A549 (cell line): Measurements from ENCODE around the gene TCF4. TPM values are rescaled to one million over a fixed set of nuclear protein-coding genes. Genes with fewer than 3 reads are reported as not detected.
A peak's percentile ranks its signal among the peaks of the same experiment; 100 is the strongest.

Source experiments
- BCL3 ChIP-seq: fragments of >200 bp; sonication (Bioruptor Twin); formaldehyde crosslinking; IDR thresholded peaks from 3 replicates; pipeline ENCODE4 v1.6.1; 2016
- CEBPB ChIP-seq, 2 experiments: fragments of >200 bp in 1 of 2; sonication (Bioruptor Twin) in 1 of 2; formaldehyde crosslinking in 1 of 2; IDR thresholded peaks; 2 replicates each; pipeline ENCODE4 v1.6.1; 2012 to 2016
- CHD2 ChIP-seq: fragments of 150-350 bp; IDR thresholded peaks from 2 replicates; pipeline ENCODE4 v1.6.1; 2014; ENCODE audit warnings: low read length; ENCODE audit not compliant: partially characterized antibody
- CHD4 ChIP-seq: fragments of 200-600 bp; sonication (generic); IDR thresholded peaks from 2 replicates; pipeline ENCODE4 v1.6.1; 2016; ENCODE audit warnings: antibody characterized with exemption, mild to moderate bottlenecking, borderline replicate concordance
- CTCF ChIP-seq: fragments of >200 bp; sonication (Bioruptor Twin); formaldehyde crosslinking; IDR thresholded peaks from 3 replicates; pipeline ENCODE4 v1.5.1; 2016
- EHMT2 ChIP-seq: fragments of 200-600 bp; sonication (generic); IDR thresholded peaks from 2 replicates; pipeline ENCODE4 v1.6.1; 2016; ENCODE audit warnings: antibody characterized with exemption, low read depth, mild to moderate bottlenecking, moderate library complexity
- ELK1 ChIP-seq: fragments of 150-350 bp; IDR thresholded peaks from 2 replicates; pipeline ENCODE4 v1.6.1; 2014; ENCODE audit warnings: low read depth, mild to moderate bottlenecking, low read length
- FOSB ChIP-seq: fragments of 250-450 bp; sonication (Bioruptor Pico); IDR thresholded peaks from 2 replicates; pipeline ENCODE4 v1.5.0; 2020; ENCODE audit warnings: mild to moderate bottlenecking, moderate library complexity
- FOXS1 ChIP-seq: fragments of 250-450 bp; sonication (Bioruptor Pico); IDR thresholded peaks from 2 replicates; pipeline ENCODE4 v1.5.0; 2020; ENCODE audit warnings: mild to moderate bottlenecking, moderate library complexity
- GATA3 ChIP-seq: IDR thresholded peaks from 2 replicates; pipeline ENCODE4 v1.6.1; 2012; ENCODE audit warnings: borderline replicate concordance
- HDAC2 ChIP-seq: fragments of 200-600 bp; sonication (generic); IDR thresholded peaks from 2 replicates; pipeline ENCODE4 v1.6.1; 2016
- HES2 ChIP-seq: fragments of >200 bp; sonication (Bioruptor Twin); formaldehyde crosslinking; IDR thresholded peaks from 2 replicates; pipeline ENCODE4 v1.6.1; 2016
- HOXA7 ChIP-seq: fragments of 250-450 bp; sonication (Bioruptor Pico); IDR thresholded peaks from 2 replicates; pipeline ENCODE4 v1.5.0; 2020; ENCODE audit warnings: mild to moderate bottlenecking, moderate library complexity
- HOXB5 ChIP-seq: fragments of 250-450 bp; sonication (Bioruptor Pico); IDR thresholded peaks from 2 replicates; pipeline ENCODE4 v1.5.0; 2020; ENCODE audit warnings: mild to moderate bottlenecking, moderate library complexity
- JUN ChIP-seq, 2 experiments: fragments of >200 bp; sonication (Bioruptor Twin); formaldehyde crosslinking; IDR thresholded peaks; 2 replicates in 1 of 2; 3 replicates in 1 of 2; pipeline ENCODE4 v1.6.1; 2016 to 2017
- JUNB ChIP-seq: fragments of >200 bp; sonication (Bioruptor Twin); formaldehyde crosslinking; IDR thresholded peaks from 2 replicates; pipeline ENCODE4 v1.6.1; 2016
- KDM1A ChIP-seq: fragments of 200-600 bp; sonication (generic); IDR thresholded peaks from 2 replicates; pipeline ENCODE4 v1.6.1; 2016; ENCODE audit warnings: low read depth, mild to moderate bottlenecking
- MAFK ChIP-seq: fragments of 450-650 bp; IDR thresholded peaks from 2 replicates; pipeline ENCODE4 v1.6.1; 2014; ENCODE audit not compliant: partially characterized antibody
- MAX ChIP-seq: IDR thresholded peaks from 2 replicates; pipeline ENCODE4 v1.6.1; 2012
- MAZ ChIP-seq: fragments of 150-350 bp; IDR thresholded peaks from 2 replicates; pipeline ENCODE4 v1.6.1; 2014; ENCODE audit warnings: antibody characterized with exemption, low read depth, low read length, borderline replicate concordance
- NFE2L2 ChIP-seq: fragments of 150-350 bp; conservative IDR thresholded peaks from 2 replicates; pipeline ENCODE4 v1.6.1; 2014; ENCODE audit warnings: low read length
- PHF8 ChIP-seq: fragments of 200-600 bp; sonication (generic); IDR thresholded peaks from 2 replicates; pipeline ENCODE4 v1.6.1; 2016; ENCODE audit warnings: low read depth, mild to moderate bottlenecking, antibody characterized with exemption, moderate library complexity, borderline replicate concordance
- POLR2A ChIP-seq: IDR thresholded peaks from 2 replicates; pipeline ENCODE4 v1.6.1; 2012; ENCODE audit warnings: mild to moderate bottlenecking, low read length
- POLR2AphosphoS2 ChIP-seq: conservative IDR thresholded peaks from 2 replicates; pipeline ENCODE4 v1.6.1; 2012; ENCODE audit warnings: low read length, improper control_type of control experiment, inconsistent platforms
- RAD21 ChIP-seq, 2 experiments: fragments of >200 bp in 1 of 2; sonication (Bioruptor Twin) in 1 of 2; formaldehyde crosslinking in 1 of 2; IDR thresholded peaks in 1 of 2; conservative IDR thresholded peaks in 1 of 2; 2 replicates in 1 of 2; 3 replicates in 1 of 2; pipeline ENCODE4 v1.6.1; 2012 to 2018; ENCODE audit warnings: inconsistent platforms in 1 of 2
- RCOR1 ChIP-seq: fragments of 150-350 bp; IDR thresholded peaks from 2 replicates; pipeline ENCODE4 v1.6.1; 2014; ENCODE audit warnings: antibody characterized with exemption, low read length, low read depth
- REST ChIP-seq: fragments of 200-600 bp; sonication (generic); IDR thresholded peaks from 2 replicates; pipeline ENCODE4 v1.6.1; 2016; ENCODE audit warnings: antibody characterized with exemption, mild to moderate bottlenecking, moderate library complexity
- RNF2 ChIP-seq: fragments of 200-600 bp; sonication (generic); IDR thresholded peaks from 2 replicates; pipeline ENCODE4 v1.6.1; 2016; ENCODE audit warnings: low read depth, mild to moderate bottlenecking, antibody characterized with exemption, moderate library complexity, borderline replicate concordance
- ZC3H11A ChIP-seq: fragments of 450-650 bp; IDR thresholded peaks from 2 replicates; pipeline ENCODE4 v1.6.1; 2014; ENCODE audit warnings: antibody characterized with exemption, mild to moderate bottlenecking
- ZNF302 ChIP-seq: fragments of 250-450 bp; sonication (Bioruptor Pico); IDR thresholded peaks from 2 replicates; pipeline ENCODE4 v1.9.0; 2021; ENCODE audit warnings: inconsistent platforms, mild to moderate bottlenecking, moderate library complexity
- polyA plus RNA-seq, 4 experiments: library from polyadenylated mRNA; depleted of rRNA in 3 of 4; stranded (reverse); fragments of >200 nt; fragmentation: RNase III in 1 of 4; extraction: RNeasy Plus Mini Kit Qiagen cat#74134 plus additional on column Dnase treatment in 1 of 4; gene quantifications; 2 replicates in 3 of 4; 3 replicates in 1 of 4; pipeline ENCODE4 v1.2.3, GENCODE V29; 2011 to 2017
- TF ChIP-seq, protein P1 (sequence below): IDR thresholded peaks from 2 replicates; pipeline ENCODE4 v1.6.1; 2012

TCF4 gene
- polyA plus RNA-seq, 2 of the 4 experiments (the other 2 are of a cell fraction): 3.0 to 4.0 TPM

DNA sequence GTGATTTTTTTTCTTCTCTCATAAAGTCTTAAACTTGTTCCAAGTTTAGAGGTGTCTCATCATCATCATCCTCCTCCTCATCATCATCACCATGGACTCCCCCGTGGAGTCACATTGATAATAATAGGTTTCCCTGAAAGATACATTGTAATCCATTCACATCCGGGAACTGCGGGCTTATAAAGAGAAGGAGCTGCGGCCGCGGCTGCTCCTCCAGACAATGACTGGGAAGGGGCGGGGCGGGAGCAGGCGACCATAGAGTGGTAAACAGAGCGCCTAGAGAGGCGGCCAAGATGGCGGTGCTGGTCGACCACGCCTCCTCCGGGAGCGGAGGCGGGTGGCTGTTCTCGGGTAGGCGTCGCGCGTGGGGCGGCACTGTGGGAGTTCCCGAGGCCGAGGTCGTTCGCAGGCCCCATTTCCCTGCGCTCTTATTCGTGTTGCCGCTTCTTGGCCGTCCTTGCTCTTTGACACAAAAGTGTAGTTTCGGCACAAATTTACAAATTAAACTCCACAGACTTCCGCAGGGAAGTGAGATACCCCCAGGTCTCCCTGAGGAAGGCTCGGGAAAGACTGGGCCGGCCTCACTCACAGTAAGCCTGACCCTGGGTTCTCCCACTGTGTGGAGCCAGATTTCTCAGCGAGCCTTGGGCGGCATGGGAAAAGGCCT, 1.8 kb upstream of the TCF4 start (continued):
- no peak for TF ChIP-seq ELK1
- TF ChIP-seq POLR2AphosphoS2: no peak
- TF ChIP-seq RAD21 (conservative IDR thresholded peaks at IDR 0.05 in 1 of 2, IDR thresholded peaks at IDR 0.05 in 1 of 2): no peak
- TF ChIP-seq REST: no peak
- no peak; the same call in 1 of the 2 replicates for TF ChIP-seq EHMT2
- no peak for TF ChIP-seq NFE2L2
- TF ChIP-seq GATA3: no peak; the same call in 1 of the 2 replicates
- TF ChIP-seq BCL3: peak; percentile 36; the same call in 1 of the 3 replicates
- no peak for TF ChIP-seq CHD4
- TF ChIP-seq ZNF302 (CRISPR knock-in tag): no peak
- TF ChIP-seq JUNB: no peak
- TF ChIP-seq CTCF: no peak
- no peak for TF ChIP-seq CHD2
- peak; percentile 89 for TF ChIP-seq POLR2A
- TF ChIP-seq KDM1A: no peak
- TF ChIP-seq FOXS1 (CRISPR knock-in tag): no peak
- no peak for TF ChIP-seq FOSB (CRISPR knock-in tag)
- TF ChIP-seq, protein P1, sequence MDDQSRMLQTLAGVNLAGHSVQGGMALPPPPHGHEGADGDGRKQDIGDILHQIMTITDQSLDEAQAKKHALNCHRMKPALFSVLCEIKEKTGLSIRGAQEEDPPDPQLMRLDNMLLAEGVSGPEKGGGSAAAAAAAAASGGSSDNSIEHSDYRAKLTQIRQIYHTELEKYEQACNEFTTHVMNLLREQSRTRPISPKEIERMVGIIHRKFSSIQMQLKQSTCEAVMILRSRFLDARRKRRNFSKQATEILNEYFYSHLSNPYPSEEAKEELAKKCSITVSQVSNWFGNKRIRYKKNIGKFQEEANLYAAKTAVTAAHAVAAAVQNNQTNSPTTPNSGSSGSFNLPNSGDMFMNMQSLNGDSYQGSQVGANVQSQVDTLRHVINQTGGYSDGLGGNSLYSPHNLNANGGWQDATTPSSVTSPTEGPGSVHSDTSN: 0 out of 2 replicates have a peak, but pooled peaks have one; percentile 31
- no peak for TF ChIP-seq HES2
- no peak for TF ChIP-seq HOXB5 (CRISPR knock-in tag)
- no peak for TF ChIP-seq RCOR1
- no peak for TF ChIP-seq CEBPB (IDR thresholded peaks at IDR 0.05)
- TF ChIP-seq ZC3H11A: no peak
- no peak for TF ChIP-seq RNF2
- peak; percentile 72; the same call in 1 of the 2 replicates for TF ChIP-seq PHF8
- no peak for TF ChIP-seq MAFK
- no peak for TF ChIP-seq MAZ
- no peak for TF ChIP-seq HDAC2
- peak in 1 of 2 experiments; percentile 86; a peak in 4 of 5 replicates for TF ChIP-seq JUN (IDR thresholded peaks at IDR 0.05)
- no peak for TF ChIP-seq HOXA7 (CRISPR knock-in tag)
- TF ChIP-seq MAX: peak; percentile 89
